ENCODE data around the gene RFT1. TPM values are rescaled to one million over a fixed set of nuclear protein-coding genes. Genes with fewer than 3 reads are reported as not detected.

RFT1 gene
- total RNA-seq, 2 experiments from 2014 or later, result 42.5 to 42.9 TPM

- DNase-seq, result no peak
- Mint-ChIP-seq H3K4me1 (ENCODE audit: low read depth) (peaks cover 25% of the 10 kb centered on the region), H3K9me3 (no peaks in the 10 kb centered on the region), H3K4me3 (no peak overlapping the region), H3K36me3 (ENCODE audit: low read depth) (peaks cover 2% of the 10 kb centered on the region), H3K27me3 (no peaks in the 10 kb centered on the region), H3K27ac (no peak overlapping the region)
- CTCF ChIA-PET, result interaction anchor here (0.9 kb wide), 1 partner anchor 22 kb away, joined by 5 read pairs; no protein-coding TSS in a partner anchor
- POLR2A ChIA-PET, result no interaction called here
- no peak for ATAC-seq
- intact Hi-C loops (cut with micrococcal nuclease), result no loop called here
- no peak for TF ChIP-seq CTCF (IDR thresholded peaks at IDR 0.05)
These were observed 44.4 kb upstream of the RFT1 start for GRCh38 chr3:53174346-53175250.

- DNase-seq (no peak), ATAC-seq (no peak)
- intact Hi-C loops (cut with micrococcal nuclease), result no loop called here
- H3K27me3 Mint-ChIP-seq, result no peaks in the 10 kb centered on the region
- H3K36me3 Mint-ChIP-seq (ENCODE audit: low read depth), result peaks cover 2% of the 10 kb centered on the region
- H3K4me3 Mint-ChIP-seq, result no peak overlapping the region
- TF ChIP-seq CTCF (IDR thresholded peaks at IDR 0.05), result no peak
- ChIA-PET POLR2A (no interaction called here), CTCF (no interaction called here)
- peaks cover 37% of the 10 kb centered on the region for H3K4me1 Mint-ChIP-seq (ENCODE audit: low read depth)
- no peaks in the 10 kb centered on the region for H3K9me3 Mint-ChIP-seq
- H3K27ac Mint-ChIP-seq, result no peak overlapping the region
These were observed 42.9 kb upstream of the RFT1 start for GRCh38 chr3:53173107-53173506.

DNA sequence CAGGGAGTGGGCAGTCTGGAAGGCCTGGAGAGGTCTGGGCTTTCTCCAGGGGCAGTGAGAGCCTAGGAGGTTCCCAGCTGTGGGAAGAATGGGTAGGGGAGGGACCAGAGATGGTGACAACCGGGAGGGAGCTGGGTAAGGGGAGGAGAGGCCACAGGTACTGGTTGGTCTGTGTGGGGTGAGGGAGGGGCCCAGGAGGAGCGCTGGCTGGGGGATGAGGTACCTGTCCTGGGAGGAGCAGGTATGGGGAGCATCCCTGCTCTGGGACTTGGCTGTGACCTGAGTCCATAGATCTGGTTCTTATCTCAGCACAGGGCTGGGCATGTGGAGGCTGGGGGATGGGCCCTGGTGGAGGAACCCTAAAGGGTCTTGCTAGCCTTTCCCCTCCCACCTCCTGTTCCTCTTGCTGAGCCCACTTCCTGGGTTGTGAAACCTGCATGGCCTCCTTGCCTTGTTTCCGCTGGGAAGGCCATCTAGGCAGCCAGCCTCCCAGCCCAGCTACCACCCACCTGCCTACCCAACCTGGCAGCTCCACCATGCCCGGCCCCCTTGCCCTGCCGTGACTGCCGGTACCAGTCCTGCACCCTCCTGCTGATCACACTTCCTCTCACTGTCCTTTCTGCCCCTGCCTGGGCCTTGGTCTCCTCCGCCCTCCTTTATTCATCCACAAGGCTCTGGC lies 41.7 kb upstream of the RFT1 start:
- Mint-ChIP-seq H3K9me3 (no peaks in the 10 kb centered on the region), H3K27ac (no peak overlapping the region), H3K36me3 (ENCODE audit: low read depth) (peaks cover 2% of the 10 kb centered on the region), H3K4me3 (no peak overlapping the region), H3K4me1 (ENCODE audit: low read depth) (peaks cover 40% of the 10 kb centered on the region), H3K27me3 (no peaks in the 10 kb centered on the region)
- intact Hi-C loops (cut with micrococcal nuclease), result no loop called here
- DNase-seq (no peak), ATAC-seq (no peak)
- ChIA-PET POLR2A (interaction anchor here (0.6 kb wide), 1 partner anchor 468 kb away, joined by 3 read pairs; no protein-coding TSS in a partner anchor), CTCF (no interaction called here)
- TF ChIP-seq CTCF (IDR thresholded peaks at IDR 0.05), result no peak

GRCh38 chr3:53171064-53171418 lies 40.8 kb upstream of the RFT1 start:
- Mint-ChIP-seq H3K9me3 (no peaks in the 10 kb centered on the region), H3K4me1 (ENCODE audit: low read depth) (peaks cover 40% of the 10 kb centered on the region), H3K27ac (no peak overlapping the region), H3K36me3 (ENCODE audit: low read depth) (peaks cover 2% of the 10 kb centered on the region), H3K27me3 (no peaks in the 10 kb centered on the region), H3K4me3 (no peak overlapping the region)
- ATAC-seq (no peak), DNase-seq (no peak)
- POLR2A ChIA-PET, result no interaction called here
- no peak for TF ChIP-seq CTCF (IDR thresholded peaks at IDR 0.05)
- intact Hi-C loops (cut with micrococcal nuclease), result no loop called here
- CTCF ChIA-PET, result interaction anchor here (2.2 kb wide), 1 partner anchor 11 kb away, joined by 7 read pairs; the partner anchor contains the start of gene PRKCD

Measured in activated CD8-positive, alpha-beta T cell treated with anti-CD3 and anti-CD28 coated beads for 36 hours (primary cell).